Activated naive CD4-positive, alpha-beta T cell treated with anti-CD3 and anti-CD28 coated beads, Interleukin-2, amount 50 U/mL, for 72 hours (primary cell): Measurements from ENCODE around the gene NTRK1. TPM values are rescaled to one million over a fixed set of nuclear protein-coding genes. Genes with fewer than 3 reads are reported as not detected.
A peak's percentile ranks its signal among the peaks of the same experiment; 100 is the strongest.

Experiments used
- ATAC-seq, 2 donors: fragments of 150-1000 bp; cut with Tn5 transposase; 2 replicates each; pipeline ENCODE4 v1.10.0; 2021; ENCODE audit warnings: mild to moderate bottlenecking in 2 of 2, moderate library complexity in 2 of 2
- DNase-seq, 2 donors: peaks; one replicate each; pipeline ENCODE4 v3.0.0; 2021 to 2022; ENCODE audit warnings: low spot score in 2 of 2
- H3K27ac Mint-ChIP-seq, 2 donors: one replicate each; pipeline ENCODE4 v1.8.0; 2022; ENCODE audit warnings: mild to moderate bottlenecking in 2 of 2, mixed read lengths in 2 of 2
- H3K36me3 Mint-ChIP-seq, 2 donors: one replicate each; pipeline ENCODE4 v1.8.0; 2022; ENCODE audit warnings: mixed read lengths in 2 of 2
- H3K9me3 Mint-ChIP-seq, 2 donors: one replicate each; pipeline ENCODE4 v1.8.0; 2022; ENCODE audit warnings: mixed read lengths in 2 of 2
- total RNA-seq, 2 donors: library from RNA; stranded (reverse); gene quantifications; one replicate each; pipeline ENCODE4 v1.2.3, GENCODE V29; 2022

The NTRK1 gene
- total RNA-seq, 2 donors from 2014 or later = 5.3 to 7.2 TPM

DNA sequence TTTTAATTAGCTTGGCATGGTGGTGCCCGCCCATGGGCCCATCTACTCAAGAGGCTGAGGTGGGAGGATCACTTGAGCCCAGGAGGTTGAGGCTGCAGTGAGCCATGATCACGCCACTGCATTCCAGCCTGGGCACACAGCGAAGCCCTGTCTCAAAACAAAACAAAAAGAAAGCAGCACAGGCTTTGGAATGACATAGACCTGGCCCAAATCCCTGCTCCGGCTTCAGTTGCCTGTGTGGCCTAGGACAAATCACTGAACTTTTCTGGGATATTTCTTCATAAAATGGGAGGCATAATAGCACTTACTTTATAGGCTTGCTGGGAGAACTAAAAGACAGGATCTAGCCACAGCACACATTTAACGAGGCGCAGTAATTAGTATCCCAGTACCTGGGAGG lies 35.3 kb downstream of the NTRK1 start:
- Mint-ChIP-seq H3K36me3 (no peaks in the 10 kb centered on the region), H3K27ac (no peak overlapping the region), H3K9me3 (no peaks in the 10 kb centered on the region)
- DNase-seq (no peak), ATAC-seq (no peak)

DNA sequence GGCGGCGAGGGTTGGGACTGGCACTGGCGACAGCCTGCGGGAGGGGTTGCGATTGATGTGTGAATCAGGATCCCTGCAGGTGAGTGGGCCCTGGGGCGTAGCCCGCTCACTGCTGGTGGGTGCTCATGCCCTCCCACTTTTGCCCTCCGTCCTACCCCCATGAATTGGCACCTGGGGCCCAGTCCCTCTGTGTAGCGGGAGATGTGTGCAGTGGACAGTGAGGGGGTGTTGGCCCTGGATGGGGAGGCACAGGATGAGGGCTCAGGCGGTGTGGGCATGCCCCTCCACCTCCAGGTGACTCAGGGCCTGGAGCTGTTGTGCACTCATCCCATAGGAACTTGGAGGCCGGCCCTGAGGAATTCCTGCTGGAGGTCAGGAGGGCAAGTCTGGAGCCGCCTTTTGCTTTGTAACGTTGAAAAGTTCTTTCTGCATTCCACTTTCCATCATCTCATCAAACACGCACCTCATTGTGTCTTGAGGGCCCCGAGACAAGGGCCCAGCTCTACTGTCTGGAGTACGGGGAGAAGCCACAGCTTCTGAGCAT lies 35.9 kb downstream of the NTRK1 start:
- DNase-seq = no peak
- no peaks in the 10 kb centered on the region for H3K9me3 Mint-ChIP-seq
- no peaks in the 10 kb centered on the region for H3K36me3 Mint-ChIP-seq
- H3K27ac Mint-ChIP-seq = no peak overlapping the region
- no peak for ATAC-seq

DNA sequence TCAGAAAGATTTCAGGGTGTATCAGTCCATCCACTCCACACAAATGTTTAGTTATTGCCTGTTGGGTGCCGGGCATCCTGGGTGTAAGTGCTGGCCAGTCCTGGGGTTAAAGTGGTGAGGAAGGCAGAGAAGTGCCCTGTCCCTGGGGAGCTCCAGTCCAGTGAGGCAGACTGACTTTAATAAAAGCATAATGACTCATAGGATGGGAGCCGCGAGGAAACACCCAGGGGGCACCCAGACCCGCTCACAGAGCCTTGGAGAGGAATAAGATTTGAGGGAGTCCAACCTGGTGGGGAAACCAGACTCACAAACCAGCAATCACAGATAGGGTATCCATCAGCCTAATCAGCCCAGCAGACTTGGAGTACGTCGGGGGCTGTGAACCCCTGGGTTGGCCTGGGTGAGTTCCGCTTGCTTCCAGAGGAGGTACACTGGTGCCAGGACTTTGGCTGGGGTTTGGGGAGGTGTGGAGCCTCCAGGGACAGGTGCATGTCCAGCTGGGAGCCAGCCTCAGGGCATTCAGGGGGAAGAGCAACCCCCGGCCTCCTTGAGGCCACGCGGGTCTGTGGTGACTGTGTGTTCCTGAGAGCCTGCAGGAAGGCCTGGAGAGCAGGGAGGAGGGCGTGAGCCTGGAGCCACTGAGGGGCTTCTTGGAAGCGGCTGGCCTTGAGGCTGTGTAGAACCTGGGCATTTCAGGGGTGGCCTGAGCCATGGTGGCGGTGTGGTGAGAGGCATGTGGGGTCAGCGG lies 36.6 kb downstream of the NTRK1 start:
- H3K9me3 Mint-ChIP-seq = no peaks in the 10 kb centered on the region
- no peak overlapping the region for H3K27ac Mint-ChIP-seq
- no peak for ATAC-seq
- H3K36me3 Mint-ChIP-seq = no peaks in the 10 kb centered on the region
- DNase-seq = no peak

DNA sequence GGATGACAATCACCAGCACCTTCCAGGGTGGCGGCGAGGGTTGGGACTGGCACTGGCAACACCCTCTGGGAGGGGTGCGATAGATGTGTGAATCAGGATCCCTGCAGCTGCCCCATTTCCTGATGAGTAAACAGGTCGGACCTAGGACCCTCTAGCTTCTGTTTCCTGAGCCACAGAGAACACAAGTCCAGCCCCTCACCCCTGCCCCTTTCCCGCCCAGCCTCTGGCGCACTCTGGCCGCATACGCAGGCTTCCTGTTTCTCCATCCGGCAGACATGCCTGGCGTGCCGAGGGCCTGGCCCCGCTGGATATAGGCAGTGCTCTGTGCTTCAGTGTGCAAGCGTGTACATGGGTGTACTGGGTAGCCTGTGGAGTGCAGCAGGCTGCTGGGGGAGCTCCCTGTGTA lies 37.5 kb downstream of the NTRK1 start:
- DNase-seq (no peak), ATAC-seq (peak in 1 of 2 donors; percentile 44)
- H3K36me3 Mint-ChIP-seq = no peaks in the 10 kb centered on the region
- H3K9me3 Mint-ChIP-seq = no peaks in the 10 kb centered on the region
- H3K27ac Mint-ChIP-seq = no peak overlapping the region

DNA sequence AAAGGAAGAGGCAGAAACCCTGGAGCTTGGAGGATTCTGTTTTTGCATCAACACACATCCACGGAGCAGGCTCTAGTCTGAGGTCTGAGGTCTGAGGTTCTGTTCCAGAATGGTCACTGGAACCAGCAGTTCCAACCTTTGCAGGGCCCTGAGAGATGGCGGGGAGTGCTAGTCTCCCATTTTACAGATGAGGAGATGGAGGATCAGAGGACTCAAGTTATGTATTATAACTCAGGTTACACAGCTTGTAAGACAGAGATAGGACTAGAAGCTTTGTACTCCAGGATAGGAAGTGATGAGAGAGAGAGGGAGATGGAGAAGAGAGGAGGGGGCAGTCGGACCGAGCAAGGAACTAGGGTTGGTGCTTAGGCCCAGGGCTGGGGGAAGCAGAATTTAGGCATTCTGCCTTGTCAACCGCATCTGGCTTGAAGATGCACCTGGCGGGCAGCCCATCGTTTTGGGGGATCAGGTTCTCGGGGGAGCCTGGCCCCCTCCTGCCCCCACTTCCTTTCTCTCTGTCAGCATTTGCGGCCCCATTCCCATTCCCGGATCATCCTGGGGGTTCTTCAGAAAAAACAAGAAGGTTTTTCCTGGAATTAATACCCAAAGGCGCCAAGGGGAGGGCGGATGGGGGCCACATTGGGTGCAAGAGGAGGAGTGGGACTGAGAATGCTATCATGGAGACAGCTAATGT lies 38.5 kb downstream of the NTRK1 start:
- no peaks in the 10 kb centered on the region for H3K9me3 Mint-ChIP-seq
- DNase-seq (no peak), ATAC-seq (no peak)
- H3K36me3 Mint-ChIP-seq = no peaks in the 10 kb centered on the region
- no peak overlapping the region for H3K27ac Mint-ChIP-seq

DNA sequence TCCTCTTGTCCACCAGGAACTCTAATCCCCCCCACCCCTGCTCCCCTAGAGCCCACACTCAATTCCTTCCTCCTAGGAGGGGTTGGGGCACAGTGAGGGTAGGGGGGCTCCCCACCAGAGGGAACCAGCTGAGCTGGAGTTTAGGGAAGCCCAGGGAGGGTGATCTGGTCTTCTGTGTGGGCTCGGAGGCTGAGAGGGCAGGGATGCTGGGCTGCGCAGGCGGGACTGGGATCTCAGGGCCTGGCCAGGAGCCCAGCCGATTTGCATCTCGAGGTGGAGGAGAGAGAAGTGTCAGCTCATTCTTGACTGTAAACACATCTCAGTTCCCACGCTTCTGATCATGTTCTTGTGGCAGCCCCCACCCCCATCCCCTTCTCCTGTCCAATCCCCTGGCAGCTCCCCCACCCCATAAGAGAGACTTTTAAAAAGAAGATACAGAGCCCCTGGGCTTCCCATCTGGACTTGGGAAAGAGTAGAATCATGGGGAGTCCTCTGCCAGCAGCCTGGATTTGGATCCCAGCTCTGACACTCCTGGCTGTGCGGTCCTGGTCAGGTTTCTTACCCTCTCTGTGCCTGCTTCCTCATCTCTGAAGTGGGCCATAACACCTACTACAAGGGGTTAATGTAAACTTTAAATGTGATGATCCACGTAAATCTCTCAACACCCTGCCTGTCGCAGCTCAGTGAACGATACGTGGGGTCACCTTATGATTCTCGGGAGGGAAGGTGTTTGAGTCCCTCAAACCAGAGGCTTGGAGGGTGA lies 39.5 kb downstream of the NTRK1 start:
- ATAC-seq = no peak
- no peaks in the 10 kb centered on the region for H3K36me3 Mint-ChIP-seq

DNA sequence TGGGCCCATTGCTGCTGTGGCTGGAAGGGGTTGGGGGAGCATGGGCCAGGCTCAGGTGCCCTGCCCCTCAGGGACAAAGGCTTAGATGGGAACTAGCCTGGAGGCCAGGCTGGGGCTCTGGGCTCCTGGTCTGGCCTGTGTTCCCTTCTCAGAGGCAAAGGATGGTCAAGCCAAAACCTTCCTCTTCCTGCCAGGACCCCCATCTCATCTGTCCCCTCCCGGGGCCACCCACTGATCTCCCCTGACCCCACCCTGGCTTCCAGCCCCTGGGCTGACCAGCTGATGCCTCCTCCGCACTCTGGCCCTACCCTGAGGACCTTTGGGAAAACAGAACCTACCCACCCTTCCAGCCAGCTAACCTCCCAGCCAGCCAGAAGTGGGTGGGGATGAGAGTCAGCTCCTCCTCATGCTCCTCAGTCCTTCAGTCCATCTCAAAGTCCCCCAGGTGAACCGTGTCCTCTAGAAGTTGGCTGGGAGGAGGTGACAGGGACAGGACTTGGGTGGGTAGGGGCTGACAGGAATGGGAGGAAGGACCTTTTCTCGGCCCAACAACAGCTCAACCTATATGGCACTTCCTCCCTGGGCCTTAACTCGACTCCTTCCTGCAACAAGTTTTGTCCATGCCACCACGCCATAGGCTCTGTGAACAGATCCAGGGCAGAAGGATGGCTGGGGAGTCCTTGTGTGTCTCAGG lies 40.4 kb downstream of the NTRK1 start:
- DNase-seq (no peak), ATAC-seq (no peak)
- Mint-ChIP-seq H3K36me3 (no peaks in the 10 kb centered on the region), H3K9me3 (no peaks in the 10 kb centered on the region), H3K27ac (no peak overlapping the region)

More for the DNA sequence above, 39.5 kb downstream of the NTRK1 start:
- DNase-seq = no peak
- H3K27ac Mint-ChIP-seq = no peak overlapping the region
- no peaks in the 10 kb centered on the region for H3K9me3 Mint-ChIP-seq

DNA sequence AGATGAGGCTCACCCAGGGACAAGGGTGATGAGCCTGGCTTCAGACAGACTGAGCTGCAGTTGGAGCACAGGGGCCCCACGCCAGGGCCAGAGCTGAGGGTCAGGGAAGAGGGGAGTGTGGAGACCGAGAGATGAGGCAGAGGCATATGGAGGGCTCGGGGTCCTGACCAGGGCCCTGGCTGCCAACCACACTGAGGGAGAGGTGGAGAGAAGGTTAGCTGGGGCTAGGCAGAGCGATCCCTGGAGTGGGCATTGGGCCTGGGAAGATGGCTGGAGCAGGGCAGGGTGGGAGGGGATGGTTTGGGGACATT lies 40.9 kb downstream of the NTRK1 start:
- no peak overlapping the region for H3K27ac Mint-ChIP-seq
- no peaks in the 10 kb centered on the region for H3K9me3 Mint-ChIP-seq
- DNase-seq (no peak), ATAC-seq (no peak)
- H3K36me3 Mint-ChIP-seq = no peaks in the 10 kb centered on the region

DNA sequence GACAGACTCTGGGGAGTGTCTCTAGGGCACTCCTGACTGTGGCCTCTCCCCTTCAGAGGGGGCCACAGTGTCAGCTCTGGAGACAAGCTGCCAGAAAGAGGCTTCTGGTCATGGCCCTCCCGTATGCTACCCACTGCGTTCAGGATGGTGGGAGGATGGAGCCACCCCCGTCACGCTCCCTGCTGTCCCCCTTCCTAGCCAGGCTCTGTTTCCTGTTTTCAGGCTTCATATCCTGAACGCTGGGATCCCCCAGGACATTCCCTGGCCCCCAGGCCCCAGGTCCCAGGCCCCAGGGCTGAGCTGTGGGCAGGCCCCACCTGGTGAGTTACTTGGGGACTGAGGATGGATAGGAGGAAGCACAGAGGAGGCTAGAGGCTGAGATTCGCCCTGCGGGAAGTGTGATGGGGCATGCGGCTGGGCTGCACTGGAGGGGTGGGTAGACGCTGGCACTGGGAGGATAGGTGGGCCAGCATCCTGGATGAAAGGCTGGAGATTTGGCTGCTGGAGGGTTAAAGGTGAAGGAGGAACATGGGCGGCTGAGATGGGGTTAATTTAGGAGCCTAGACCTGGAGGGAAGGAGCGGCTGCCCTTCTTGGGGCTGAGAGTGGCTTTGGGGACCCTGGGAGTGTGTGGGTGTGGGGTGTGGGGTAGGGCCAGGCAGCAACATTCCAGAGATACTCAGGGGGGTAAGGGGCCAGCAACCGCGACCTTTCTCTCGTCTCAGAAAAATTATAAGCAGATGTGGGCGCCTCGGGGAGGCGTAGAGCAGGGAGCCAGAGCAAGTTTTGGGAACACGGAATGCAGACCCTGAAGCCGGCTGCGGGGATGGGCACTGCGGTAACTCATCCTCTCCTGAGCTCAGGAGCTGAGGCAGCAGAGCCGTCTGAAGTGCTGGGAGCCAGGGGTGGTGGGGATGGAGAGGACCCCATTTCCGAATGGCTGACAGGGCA lies 41.6 kb downstream of the NTRK1 start:
- DNase-seq (no peak), ATAC-seq (peak in 1 of 2 donors; percentile 23)
- H3K36me3 Mint-ChIP-seq = no peaks in the 10 kb centered on the region
- peak overlapping the region; percentile 10 to 61 for H3K27ac Mint-ChIP-seq
- no peaks in the 10 kb centered on the region for H3K9me3 Mint-ChIP-seq

DNA sequence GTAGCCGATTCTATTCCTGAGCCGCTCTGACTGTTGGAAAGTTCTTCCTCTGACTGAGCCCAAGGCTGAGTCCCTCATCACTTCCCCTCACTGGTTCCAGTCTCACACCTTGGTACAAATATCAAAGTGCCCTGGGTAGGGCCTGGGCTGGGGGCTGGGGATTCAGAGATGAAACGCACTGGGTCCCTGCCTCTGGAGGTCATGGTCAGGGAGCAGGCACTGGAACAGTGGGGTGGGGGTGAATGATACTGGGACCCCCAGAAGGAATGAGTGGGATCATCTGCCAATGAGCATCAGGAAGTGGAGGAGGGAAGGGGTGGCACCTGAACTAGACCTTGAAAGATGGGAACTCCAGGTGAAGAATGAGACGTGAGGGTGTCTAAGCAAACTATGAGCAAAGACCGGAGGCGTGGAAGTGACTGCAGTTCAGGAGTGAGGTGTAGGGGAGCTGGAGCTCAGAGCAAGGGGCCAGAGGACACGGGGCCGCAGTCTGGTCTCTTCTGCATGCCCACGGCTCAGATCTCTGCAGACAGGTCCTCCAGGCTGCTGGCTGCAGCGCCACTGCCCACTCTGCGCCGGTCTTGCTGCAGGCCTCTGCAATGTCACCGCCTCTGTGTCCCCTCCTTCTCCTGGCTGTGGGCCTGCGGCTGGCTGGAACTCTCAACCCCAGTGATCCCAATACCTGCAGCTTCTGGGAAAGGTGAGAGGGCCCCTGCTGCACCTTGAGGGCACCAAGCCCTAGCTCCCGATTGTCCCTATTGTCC lies 42.8 kb downstream of the NTRK1 start:
- Mint-ChIP-seq H3K36me3 (no peaks in the 10 kb centered on the region), H3K9me3 (no peaks in the 10 kb centered on the region), H3K27ac (no peak overlapping the region)
- DNase-seq = no peak
- no peak for ATAC-seq

DNA sequence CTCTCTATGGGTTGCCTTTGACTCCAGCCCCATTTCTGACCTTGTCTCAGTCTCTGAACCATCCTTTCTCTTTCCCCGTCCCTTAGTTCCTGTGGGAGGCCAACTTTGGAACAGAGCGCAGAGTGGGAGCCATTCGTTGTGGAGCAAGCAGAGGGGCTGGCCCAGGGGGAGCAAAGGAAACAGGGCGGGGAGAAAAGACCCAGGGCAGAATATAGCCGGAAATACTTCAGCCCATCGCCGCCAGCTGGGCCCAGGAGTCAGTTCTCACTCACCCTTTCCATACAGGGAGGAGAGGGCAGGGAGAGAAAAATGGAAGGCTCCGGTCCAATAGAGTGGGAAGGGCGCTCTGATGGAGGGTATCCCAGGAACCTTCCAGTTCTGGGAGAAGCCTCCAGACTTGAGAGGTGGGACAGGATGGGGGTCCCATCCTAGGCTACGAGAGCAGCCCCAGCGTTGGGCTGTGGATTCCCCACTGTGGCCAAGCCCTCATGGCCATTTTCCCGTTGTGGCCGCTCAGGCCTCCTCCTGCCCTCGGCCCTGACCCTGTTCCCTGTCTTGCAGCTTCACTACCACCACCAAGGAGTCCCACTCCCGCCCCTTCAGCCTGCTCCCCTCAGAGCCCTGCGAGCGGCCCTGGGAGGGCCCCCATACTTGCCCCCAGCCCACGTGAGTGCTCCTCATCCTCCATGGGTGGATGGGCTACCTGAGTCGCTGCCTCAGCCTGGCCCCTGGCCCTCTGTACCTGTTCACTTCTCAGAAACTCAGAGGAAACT lies 43.7 kb downstream of the NTRK1 start:
- no peaks in the 10 kb centered on the region for H3K9me3 Mint-ChIP-seq

DNA sequence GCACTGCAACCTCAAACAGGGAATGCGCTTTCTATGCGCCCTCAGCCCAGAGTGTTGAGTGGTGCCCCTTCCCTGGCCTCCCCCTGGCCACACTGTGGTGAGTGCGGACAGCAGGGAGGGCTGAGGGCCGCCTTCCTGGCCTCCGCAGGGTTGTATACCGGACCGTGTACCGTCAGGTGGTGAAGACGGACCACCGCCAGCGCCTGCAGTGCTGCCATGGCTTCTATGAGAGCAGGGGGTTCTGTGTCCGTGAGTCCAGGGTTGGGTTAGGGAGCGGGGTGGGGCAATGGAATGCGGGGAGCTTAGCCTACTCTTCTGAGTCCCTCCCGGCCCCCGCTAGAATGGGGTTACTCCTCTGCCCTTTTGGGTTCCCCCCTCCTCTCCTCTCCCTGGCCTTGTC lies 44.5 kb downstream of the NTRK1 start:
- no peak for DNase-seq
- ATAC-seq = no peak
- H3K9me3 Mint-ChIP-seq = no peaks in the 10 kb centered on the region
- H3K27ac Mint-ChIP-seq = no peak overlapping the region
- H3K36me3 Mint-ChIP-seq = no peaks in the 10 kb centered on the region

More for the DNA sequence above, 43.7 kb downstream of the NTRK1 start:
- DNase-seq (no peak), ATAC-seq (no peak)
- Mint-ChIP-seq H3K27ac (no peak overlapping the region), H3K36me3 (no peaks in the 10 kb centered on the region)

DNA sequence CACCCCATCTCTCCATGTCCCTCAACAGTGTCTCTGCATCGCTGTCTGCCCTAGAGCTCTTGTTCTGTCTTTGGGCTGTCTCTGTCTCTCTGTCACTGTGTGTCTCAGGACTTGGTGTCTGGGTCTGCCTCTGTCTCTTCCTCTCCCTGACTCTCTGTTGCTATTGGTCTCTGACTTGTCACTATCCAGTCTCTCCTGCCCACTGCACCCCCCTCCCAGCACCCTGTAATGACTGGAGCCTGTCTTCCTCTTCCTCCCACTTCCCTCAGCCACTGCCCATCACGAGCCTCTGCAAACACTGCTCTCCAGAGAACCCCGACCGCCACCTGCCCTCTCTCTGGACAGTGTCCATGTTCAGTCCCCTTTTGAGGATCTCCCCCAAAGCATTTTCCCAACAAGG lies 45.0 kb downstream of the NTRK1 start:
- Mint-ChIP-seq H3K36me3 (no peaks in the 10 kb centered on the region), H3K27ac (peak overlapping the region in 1 of 2 donors; percentile 40)
- no peak for ATAC-seq

DNA sequence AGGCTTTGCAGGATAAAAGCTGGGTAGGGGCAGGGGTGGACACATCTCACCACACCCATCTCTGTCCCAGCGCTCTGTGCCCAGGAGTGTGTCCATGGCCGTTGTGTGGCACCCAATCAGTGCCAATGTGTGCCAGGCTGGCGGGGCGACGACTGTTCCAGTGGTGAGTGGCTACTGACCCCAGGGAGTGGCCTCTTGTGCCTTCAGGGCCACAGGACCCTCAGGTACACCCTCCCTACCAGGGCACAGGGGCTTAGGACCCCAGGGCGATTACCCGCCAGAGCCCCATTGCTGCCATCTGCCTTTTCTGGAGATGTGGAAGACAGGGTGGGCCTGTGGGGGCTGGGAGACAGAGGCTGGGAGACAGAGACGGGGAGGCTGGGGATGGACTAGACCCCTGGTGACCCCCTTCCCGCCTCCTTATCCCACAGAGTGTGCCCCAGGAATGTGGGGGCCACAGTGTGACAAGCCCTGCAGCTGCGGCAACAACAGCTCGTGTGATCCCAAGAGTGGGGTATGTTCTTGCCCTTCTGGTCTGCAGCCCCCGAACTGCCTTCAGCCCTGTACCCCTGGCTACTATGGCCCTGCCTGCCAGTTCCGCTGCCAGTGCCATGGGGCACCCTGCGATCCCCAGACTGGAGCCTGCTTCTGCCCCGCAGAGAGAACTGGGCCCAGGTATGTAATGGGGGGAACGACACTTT lies 45.7 kb downstream of the NTRK1 start:
- H3K36me3 Mint-ChIP-seq = no peaks in the 10 kb centered on the region
- H3K9me3 Mint-ChIP-seq = no peaks in the 10 kb centered on the region
- no peak for ATAC-seq
- H3K27ac Mint-ChIP-seq = no peak overlapping the region
- DNase-seq = no peak

More for the DNA sequence above, 45.0 kb downstream of the NTRK1 start:
- no peak for DNase-seq
- H3K9me3 Mint-ChIP-seq = no peaks in the 10 kb centered on the region
